GM12891 (cell line): ENCODE measurements around the gene PLA2G10.

Experiments used
- DNase-seq: peaks from one replicate; pipeline ENCODE4 v3.0.0; 2011; ENCODE audit warnings: low spot score; ENCODE audit not compliant: insufficient read length
- FAIRE-seq: peaks from 2 replicates; lab custom pipeline; 2011; peaks lifted over from hg19 to GRCh38; lab: Jason Lieb, UNC
- PAX5 ChIP-seq: IDR thresholded peaks from 2 replicates; pipeline ENCODE4 v1.6.1; 2011; ENCODE audit warnings: low read length, moderate library complexity, mild to moderate bottlenecking; ENCODE audit not compliant: insufficient read depth, severe bottlenecking
- POLR2A ChIP-seq: IDR thresholded peaks from 2 replicates; pipeline ENCODE4 v1.6.1; 2011; ENCODE audit warnings: low read depth, low read length, control low read depth
- POLR2AphosphoS5 ChIP-seq: IDR thresholded peaks from 2 replicates; pipeline ENCODE4 v1.6.1; 2011; ENCODE audit warnings: low read depth, low read length, control low read depth
- POU2F2 ChIP-seq: IDR thresholded peaks from 2 replicates; pipeline ENCODE4 v1.6.1; 2011; ENCODE audit warnings: low read depth, mild to moderate bottlenecking, control low read depth, low read length, moderate library complexity
- SPI1 ChIP-seq: IDR thresholded peaks from 2 replicates; pipeline ENCODE4 v1.6.1; 2011; ENCODE audit warnings: low read depth, low read length, control low read depth
- TAF1 ChIP-seq: IDR thresholded peaks from 2 replicates; pipeline ENCODE4 v1.6.1; 2011; ENCODE audit warnings: low read depth, low read length, control low read depth

Gene PLA2G10

DNA sequence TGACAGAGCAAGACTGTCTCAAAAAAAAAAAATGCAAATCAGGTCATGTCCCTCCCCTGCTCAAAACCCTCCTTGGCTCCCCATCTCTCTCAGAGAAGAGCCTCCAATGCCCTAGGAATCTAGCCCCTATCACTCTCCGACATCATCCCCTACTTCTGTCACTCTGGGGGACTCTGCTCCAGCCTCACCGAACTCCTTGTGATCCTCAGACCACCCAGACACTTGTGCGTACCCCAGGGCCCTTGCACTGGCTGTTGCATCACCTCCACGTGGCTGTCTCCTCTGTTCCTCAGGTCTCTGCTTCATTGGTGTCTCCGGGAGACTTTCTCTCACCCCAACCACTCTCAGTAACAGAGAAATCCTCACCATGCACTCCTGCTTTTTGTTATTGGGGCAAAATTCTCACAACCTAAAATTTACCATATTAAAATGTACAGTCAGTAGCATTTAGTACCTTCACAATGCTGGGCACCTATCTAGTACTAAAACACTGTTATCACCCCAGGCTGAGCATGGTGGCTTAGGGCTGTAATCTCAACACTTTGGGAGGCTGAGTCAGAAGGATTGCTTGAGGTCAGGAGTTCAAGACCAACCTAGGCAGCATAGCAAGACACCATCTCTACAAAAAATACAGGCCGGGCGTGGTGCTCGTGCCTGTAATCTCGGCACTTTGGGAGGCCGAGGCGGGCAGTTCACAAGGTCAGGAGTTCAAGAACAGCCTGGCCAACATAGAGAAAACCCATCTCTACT lies 15.2 kb downstream of the PLA2G10 start:
- TF ChIP-seq TAF1, result no peak
- TF ChIP-seq PAX5, result no peak
- no peak for TF ChIP-seq SPI1
- TF ChIP-seq POU2F2, result no peak
- TF ChIP-seq POLR2AphosphoS5, result no peak
- TF ChIP-seq POLR2A, result no peak
- no peak for DNase-seq
- FAIRE-seq, result no peak

DNA sequence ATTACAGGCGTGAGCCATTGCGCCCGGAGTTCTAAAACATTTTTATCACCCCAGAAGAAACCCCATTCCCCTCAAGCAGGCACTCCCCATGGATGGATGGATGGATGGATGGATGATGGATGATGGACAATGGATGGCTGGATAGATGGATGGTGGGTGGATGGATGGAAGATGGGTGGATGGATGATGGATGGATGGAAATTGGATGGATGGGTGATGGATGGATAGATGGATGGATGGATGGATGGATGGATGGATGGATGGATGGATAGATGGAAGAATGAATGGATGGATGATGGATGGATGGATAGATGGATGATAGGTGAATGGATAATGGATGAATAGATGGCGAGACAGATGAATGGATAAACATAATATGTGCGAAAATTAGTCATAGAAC lies 16.5 kb downstream of the PLA2G10 start:
- no peak for FAIRE-seq
- TF ChIP-seq TAF1, result no peak
- TF ChIP-seq POLR2AphosphoS5, result no peak
- TF ChIP-seq POLR2A, result no peak
- TF ChIP-seq PAX5, result no peak
- TF ChIP-seq SPI1, result no peak
- no peak for TF ChIP-seq POU2F2

DNA sequence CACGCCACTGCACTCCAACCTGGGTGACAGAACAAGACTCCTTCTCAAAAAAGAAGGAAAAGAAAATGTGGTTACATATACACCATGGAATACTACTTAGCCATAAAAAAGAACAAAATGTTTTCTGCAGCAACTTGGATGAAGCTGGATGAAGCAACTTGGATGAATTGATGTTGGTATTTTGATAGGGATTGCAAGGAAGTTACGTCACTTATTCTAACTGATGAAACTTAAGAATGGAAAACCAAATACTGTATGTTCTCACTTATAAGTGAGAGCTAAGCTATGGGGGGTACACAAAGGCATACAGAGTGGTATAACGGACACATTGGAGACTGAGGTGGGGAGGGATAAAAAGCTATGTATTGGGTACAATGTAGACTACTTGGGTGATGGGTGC lies 17.5 kb downstream of the PLA2G10 start:
- TF ChIP-seq POU2F2 (no peak), PAX5 (no peak), TAF1 (no peak), POLR2A (no peak), POLR2AphosphoS5 (no peak), SPI1 (no peak)
- FAIRE-seq, result no peak
- DNase-seq, result no peak

More for the DNA sequence above, 16.5 kb downstream of the PLA2G10 start:
- DNase-seq, result no peak

DNA sequence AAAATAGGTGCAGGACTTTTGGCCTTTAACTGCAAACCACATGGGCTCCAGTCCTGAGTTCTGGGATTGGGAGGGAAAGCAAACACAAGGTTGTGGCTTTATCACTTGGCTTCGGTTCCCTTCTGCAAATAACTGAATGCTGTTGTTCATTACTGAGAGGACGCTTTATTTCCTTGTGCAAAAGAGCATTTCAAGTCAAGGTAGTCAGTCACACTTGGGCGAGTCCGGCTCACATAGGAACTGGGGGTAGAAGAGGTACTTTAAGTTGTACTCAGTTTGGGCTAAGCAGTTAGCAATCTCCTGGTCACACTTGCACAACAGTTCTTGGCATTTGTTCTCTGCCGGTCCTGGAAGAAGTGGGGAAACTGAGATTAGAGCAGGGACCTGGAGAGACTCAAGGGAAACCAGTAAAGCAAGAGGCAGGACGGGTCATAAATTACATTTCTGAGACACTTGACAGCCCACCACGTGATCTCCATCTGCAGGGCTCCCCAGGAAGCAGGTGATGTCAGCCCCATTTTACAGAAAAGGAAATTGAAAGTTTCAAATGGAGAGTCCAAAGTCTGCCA lies 21.6 kb downstream of the PLA2G10 start:
- TF ChIP-seq POLR2AphosphoS5 (no peak), POU2F2 (no peak), TAF1 (no peak), PAX5 (peak; percentile 79), POLR2A (no peak), SPI1 (peak; percentile 55)
- FAIRE-seq (peak; percentile 81), DNase-seq (peak; percentile 48)

DNA sequence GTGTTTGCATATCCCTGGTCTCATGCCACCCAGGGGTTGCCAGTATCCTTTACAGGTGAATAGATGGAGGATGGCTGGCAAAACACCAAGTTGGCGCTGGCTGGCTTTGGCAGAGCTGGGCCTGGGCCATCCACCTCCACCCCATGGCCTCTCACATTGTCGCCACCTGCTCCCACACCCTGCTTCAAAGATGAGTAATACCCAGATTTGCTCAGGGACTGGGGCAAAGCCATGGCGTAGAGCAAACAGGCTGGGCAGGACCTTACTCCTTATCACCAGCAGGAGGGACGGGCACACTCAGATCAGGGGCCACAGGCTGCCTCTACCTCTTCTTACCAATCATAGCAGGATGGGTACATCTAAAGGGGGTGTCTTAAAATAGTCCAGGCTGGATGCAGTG lies 24.3 kb downstream of the PLA2G10 start:
- TF ChIP-seq POLR2AphosphoS5 (no peak), POLR2A (no peak), PAX5 (no peak), POU2F2 (no peak), TAF1 (no peak), SPI1 (no peak)
- FAIRE-seq, result no peak

DNA sequence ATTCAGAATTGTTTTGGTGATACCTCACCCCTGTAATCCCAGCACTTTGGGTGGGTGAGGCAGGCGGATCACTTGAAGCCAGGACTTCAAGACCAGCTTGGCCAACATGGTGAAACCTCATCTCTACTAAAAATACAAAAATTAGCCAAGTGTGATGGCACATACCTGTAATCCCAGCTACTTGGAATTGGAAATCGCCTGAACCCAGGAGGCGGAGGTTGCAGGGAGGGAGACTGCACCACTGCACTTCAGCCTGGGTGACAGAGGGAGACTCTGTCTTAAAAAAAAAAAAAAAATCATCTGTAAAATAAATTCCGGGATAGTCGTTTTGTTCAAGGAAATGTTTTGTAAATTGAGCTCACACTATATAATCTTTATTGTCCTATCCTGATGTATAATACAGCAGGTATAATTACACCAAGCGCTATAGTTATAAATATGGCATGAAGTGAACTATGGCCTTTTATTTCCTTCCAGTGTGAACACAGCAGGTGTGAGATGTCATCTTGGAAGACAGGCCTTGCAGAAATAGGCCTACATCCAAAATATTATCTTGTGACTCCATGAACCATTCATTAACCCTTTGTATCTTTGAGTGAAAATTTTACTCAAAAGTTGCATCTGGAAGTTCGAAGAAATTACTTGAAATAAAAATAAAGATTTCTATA lies 25.4 kb downstream of the PLA2G10 start:
- no peak for FAIRE-seq
- no peak for DNase-seq
- TF ChIP-seq POU2F2, result no peak
- no peak for TF ChIP-seq POLR2A
- no peak for TF ChIP-seq PAX5
- no peak for TF ChIP-seq TAF1
- no peak for TF ChIP-seq POLR2AphosphoS5
- no peak for TF ChIP-seq SPI1

More for the DNA sequence above, 24.3 kb downstream of the PLA2G10 start:
- DNase-seq, result no peak

DNA sequence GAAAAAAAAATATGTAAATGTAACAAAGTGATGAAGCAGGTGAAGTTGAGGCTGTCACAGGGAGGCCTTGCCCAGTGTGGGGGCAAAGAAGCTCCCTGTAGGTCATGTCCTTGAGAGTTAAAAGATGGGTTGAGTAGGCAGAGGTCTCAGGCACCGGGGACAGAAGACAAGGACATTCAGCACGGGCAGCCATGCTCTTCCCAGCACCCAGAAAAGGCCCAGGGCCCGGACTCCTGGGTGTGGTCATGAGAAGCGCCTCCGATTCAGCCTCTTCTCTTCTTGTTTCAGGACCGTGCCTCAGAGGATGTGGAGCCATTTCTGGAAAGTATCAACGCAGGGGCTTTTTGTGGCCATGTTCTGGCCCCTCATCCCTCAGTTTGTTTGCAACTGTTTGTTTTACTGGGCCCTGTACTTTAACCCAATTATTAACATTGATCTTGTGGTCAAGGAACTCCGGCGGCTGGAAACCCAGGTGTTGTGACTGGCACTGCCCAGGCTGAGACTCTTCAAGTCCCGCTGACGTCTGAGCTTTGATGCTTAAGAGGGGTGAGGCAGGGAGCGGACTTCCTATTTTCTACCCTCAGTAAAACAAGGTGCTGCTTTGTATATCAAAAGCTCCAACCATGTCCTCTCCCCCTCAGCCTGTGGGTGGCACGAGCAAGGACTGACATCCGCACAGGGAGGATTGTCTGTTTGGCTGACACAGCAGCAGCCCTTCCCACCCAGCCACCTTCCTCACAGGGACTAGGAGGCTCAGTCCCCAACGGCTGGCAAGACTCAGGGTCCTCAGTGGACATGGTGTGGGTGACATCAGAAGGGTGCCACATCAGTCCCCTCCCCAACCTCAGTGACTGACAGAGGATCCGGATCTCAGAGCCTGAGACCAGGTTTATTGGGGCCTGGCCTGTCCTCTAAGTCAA lies 26.5 kb downstream of the PLA2G10 start:
- FAIRE-seq (no peak), DNase-seq (no peak)
- no peak for TF ChIP-seq SPI1
- TF ChIP-seq TAF1, result no peak
- TF ChIP-seq POLR2AphosphoS5, result no peak
- no peak for TF ChIP-seq PAX5
- no peak for TF ChIP-seq POLR2A
- no peak for TF ChIP-seq POU2F2

DNA sequence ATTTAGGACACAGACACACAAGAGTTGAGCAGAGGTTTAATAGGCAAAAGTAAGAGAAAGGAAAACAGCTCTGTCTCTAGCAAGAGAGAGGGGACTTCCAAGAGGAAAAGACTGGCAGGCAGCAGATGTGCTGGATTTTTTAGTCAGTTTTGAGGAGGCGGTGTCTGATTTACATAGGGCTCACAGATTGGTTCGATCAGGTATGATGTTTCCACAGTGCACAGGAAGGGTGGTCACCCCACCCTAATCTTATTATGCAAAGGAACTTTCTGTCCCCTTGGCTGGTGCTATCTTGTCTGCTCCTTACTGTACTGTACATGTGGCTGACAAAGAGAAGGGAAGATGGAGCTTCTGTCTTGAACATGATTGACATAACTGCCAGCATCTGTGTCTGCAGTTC lies 36.0 kb downstream of the PLA2G10 start:
- TF ChIP-seq POU2F2 (peak; percentile 65; the same call in 1 of the 2 replicates), SPI1 (no peak)
- peak; percentile 85 for FAIRE-seq
- DNase-seq, result peak; percentile 19

DNA sequence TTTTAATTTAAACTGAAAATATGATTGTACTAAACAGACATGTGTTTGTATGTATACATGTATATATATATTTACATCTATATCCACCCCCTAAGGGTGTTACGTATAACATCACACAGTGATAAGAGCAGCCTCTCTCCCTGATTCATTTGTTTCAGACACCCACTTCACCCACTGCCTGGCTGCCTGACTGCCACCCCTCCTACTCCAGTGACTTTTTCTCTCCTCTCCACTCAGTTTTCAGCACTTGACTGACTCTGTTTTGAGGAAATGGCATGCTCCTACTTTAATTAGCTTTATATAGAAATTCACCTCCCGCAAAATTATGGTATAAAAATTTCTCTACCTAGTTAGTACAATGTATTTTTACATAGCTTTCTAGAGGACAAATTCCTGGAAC lies 41.4 kb downstream of the PLA2G10 start:
- no peak for FAIRE-seq
- DNase-seq, result no peak
- TF ChIP-seq SPI1 (no peak), TAF1 (no peak), PAX5 (no peak), POU2F2 (no peak), POLR2AphosphoS5 (no peak), POLR2A (no peak)
